ENCODE measurements around the gene PPA1. TPM values are rescaled to one million over a fixed set of nuclear protein-coding genes. Genes with fewer than 3 reads are reported as not detected.

Gene PPA1
- total RNA-seq, 4 donors from 2014 or later: 151 to 209 (median 185) TPM

- H3K4me3 ChIP-seq (replicated peaks in 1 of 3): no peak overlapping the region
- no peak for TF ChIP-seq POLR2A (IDR thresholded peaks at IDR 0.05)
- no peak for TF ChIP-seq CTCF (IDR thresholded peaks at IDR 0.05)
- H3K27ac ChIP-seq: no peak overlapping the region
- no peaks in the 10 kb centered on the region for H3K9me3 ChIP-seq
- no peaks in the 10 kb centered on the region for H3K27me3 ChIP-seq
- H3K36me3 ChIP-seq: no peaks in the 10 kb centered on the region
- intact Hi-C loops (cut with DNase I): no loop called here
- DNase-seq: no peak
- 82 to 83% methylated on average over 3 of the region's 3 CpGs for WGBS, 2 donors
- peaks cover 17 to 31% of the 10 kb centered on the region in 2 donors for H3K4me1 ChIP-seq
Observed at GRCh38 chr10:70166394-70166793, 66.8 kb downstream of the PPA1 start.

- 73 to 74% methylated on average over 3 of the region's 3 CpGs for WGBS, 2 donors
- Histone ChIP-seq H3K27me3 (no peaks in the 10 kb centered on the region), H3K36me3 (no peaks in the 10 kb centered on the region), H3K9me3 (no peaks in the 10 kb centered on the region), H3K4me3 (replicated peaks in 1 of 3) (no peak overlapping the region), H3K27ac (no peak overlapping the region), H3K4me1 (peaks cover 17 to 24% of the 10 kb centered on the region in 2 donors)
- no peak for TF ChIP-seq CTCF (IDR thresholded peaks at IDR 0.05)
- no peak for TF ChIP-seq POLR2A (IDR thresholded peaks at IDR 0.05)
- no peak for DNase-seq
- intact Hi-C loops (cut with DNase I): no loop called here
Observed at GRCh38 chr10:70164163-70164562, 69.1 kb downstream of the PPA1 start.

- Histone ChIP-seq H3K4me1 (peaks cover 11 to 17% of the 10 kb centered on the region in 2 donors), H3K4me3 (replicated peaks in 1 of 3) (no peak overlapping the region), H3K27me3 (no peaks in the 10 kb centered on the region), H3K9me3 (no peaks in the 10 kb centered on the region), H3K36me3 (no peaks in the 10 kb centered on the region), H3K27ac (no peak overlapping the region)
- TF ChIP-seq POLR2A (IDR thresholded peaks at IDR 0.05): no peak
- TF ChIP-seq CTCF (IDR thresholded peaks at IDR 0.05): no peak
- 93 to 97% methylated on average over 4 of the region's 4 CpGs for WGBS, 2 donors
- intact Hi-C loops (cut with DNase I): no loop called here
- no peak for DNase-seq
Observed at GRCh38 chr10:70163448-70163847, 69.8 kb downstream of the PPA1 start.

DNA sequence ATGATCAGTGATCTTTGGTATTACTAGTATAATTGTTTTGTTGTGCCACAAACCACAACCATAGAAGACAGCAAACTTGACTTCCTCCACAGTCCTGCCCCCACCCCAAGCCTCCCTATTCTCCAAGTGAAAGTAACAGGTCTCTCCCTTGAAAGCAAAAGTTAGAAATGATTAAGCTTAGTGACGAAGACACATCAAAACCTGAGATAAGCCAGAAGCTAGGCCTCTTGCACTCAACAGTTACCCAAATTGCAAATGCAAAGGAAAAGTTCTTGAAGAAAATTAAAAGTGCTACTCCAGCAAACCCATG lies 70.4 kb downstream of the PPA1 start:
- no peak overlapping the region for H3K27ac ChIP-seq
- 67 to 80% methylated on average over 1 of the region's 1 CpG for WGBS, 2 donors
- DNase-seq: no peak

More for the DNA sequence above, 70.4 kb downstream of the PPA1 start:
- H3K27me3 ChIP-seq: no peaks in the 10 kb centered on the region
- TF ChIP-seq CTCF (IDR thresholded peaks at IDR 0.05) (no peak), POLR2A (IDR thresholded peaks at IDR 0.05) (no peak)
- H3K9me3 ChIP-seq: no peaks in the 10 kb centered on the region
- peaks cover 10 to 11% of the 10 kb centered on the region in 2 donors for H3K4me1 ChIP-seq
- no peaks in the 10 kb centered on the region for H3K36me3 ChIP-seq
- H3K4me3 ChIP-seq (replicated peaks in 1 of 3): no peak overlapping the region
- intact Hi-C loops (cut with DNase I): no loop called here

All from thyroid gland (tissue), 4 donors.